VCaP (cell line): Measurements from ENCODE around the gene CFAP410.

Experiments
- H3K27ac ChIP-seq: fragments of 450-650 bp; 2 replicates; pipeline ENCODE4 v1.5.1; 2017
- CTCF ChIP-seq: fragments of 450-650 bp; conservative IDR thresholded peaks from 2 replicates; pipeline ENCODE4 v1.5.1; 2017; ENCODE audit warnings: mild to moderate bottlenecking, moderate library complexity

Gene CFAP410

GRCh38 chr21:44338971-44339910 is at the start of gene CFAP410:
CFAP410 (minus strand) TSS chr21:44339390; CDS start chr21:44339194, 196 bp downstream.
- no peak for TF ChIP-seq CTCF
- H3K27ac ChIP-seq: peak within 1 kb of the TSS; percentile 91

- TF ChIP-seq CTCF: no peak
- H3K27ac ChIP-seq: no peak overlapping the region
Measured at GRCh38 chr21:44384968-44385367, 45.8 kb upstream of the CFAP410 start.

GRCh38 chr21:44383216-44383615 is 44.0 kb upstream of the CFAP410 start:
- H3K27ac ChIP-seq: no peak overlapping the region
- no peak for TF ChIP-seq CTCF

- TF ChIP-seq CTCF: no peak
- no peak overlapping the region for H3K27ac ChIP-seq
Measured at GRCh38 chr21:44382536-44382935, 43.3 kb upstream of the CFAP410 start.

GRCh38 chr21:44381874-44382273 is 42.7 kb upstream of the CFAP410 start:
- no peak for TF ChIP-seq CTCF
- no peak overlapping the region for H3K27ac ChIP-seq

GRCh38 chr21:44380876-44381275 is 41.7 kb upstream of the CFAP410 start:
- TF ChIP-seq CTCF: no peak

GRCh38 chr21:44379991-44380865 is 41.0 kb upstream of the CFAP410 start:
- TF ChIP-seq CTCF: no peak
- H3K27ac ChIP-seq: no peak overlapping the region

More at GRCh38 chr21:44380876-44381275, 41.7 kb upstream of the CFAP410 start:
- no peak overlapping the region for H3K27ac ChIP-seq
